Fibroblast of the aortic adventitia (primary cell): Measurements from ENCODE around the gene SMS. TPM values are rescaled to one million over a fixed set of nuclear protein-coding genes. Genes with fewer than 3 reads are reported as not detected.

Experiments
- DNase-seq: peaks from one replicate; pipeline ENCODE4 v3.0.0-alpha.2; 2010; ENCODE audit warnings: low read depth
- H3K4me3 ChIP-seq: 2 replicates; pipeline ENCODE4 v1.5.1; 2011; ENCODE audit warnings: low read depth, mild to moderate bottlenecking, control low read depth, low read length, moderate library complexity
- total RNA-seq: library from RNA; depleted of rRNA; stranded (reverse); fragments of >200 nt; gene quantifications from 2 replicates; pipeline ENCODE4 v1.2.3, GENCODE V29; 2012; ENCODE audit warnings: low replicate concordance
- TF ChIP-seq, protein P1 (sequence below): IDR thresholded peaks from 2 replicates; pipeline ENCODE4 v1.5.1; 2011; ENCODE audit warnings: mild to moderate bottlenecking, low read length, control low read depth, inconsistent platforms; ENCODE audit not compliant: insufficient read depth

The SMS gene
- total RNA-seq, 1 donor: 214 TPM

DNA sequence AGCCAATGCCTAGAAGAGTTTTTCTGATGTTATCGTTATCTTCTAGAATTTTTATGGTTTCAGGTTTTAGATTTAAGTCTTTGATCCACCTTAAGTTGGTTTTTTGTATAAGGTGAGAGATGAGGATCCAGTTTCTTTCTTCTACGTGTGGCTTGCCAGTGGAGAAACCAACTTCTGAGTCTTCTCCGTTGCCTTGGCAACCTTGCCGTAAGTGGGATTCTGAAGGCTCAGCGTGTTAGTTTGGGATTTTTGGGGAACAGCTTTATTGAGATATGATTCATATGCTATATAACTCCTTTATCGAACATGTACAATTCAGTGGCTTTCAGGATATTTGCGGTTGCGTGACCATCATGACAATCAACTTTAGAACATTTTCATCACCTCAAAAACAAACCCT, 17.7 kb downstream of the SMS start:
- no peak overlapping the region for H3K4me3 ChIP-seq
- no peak for DNase-seq
- TF ChIP-seq, protein P1, sequence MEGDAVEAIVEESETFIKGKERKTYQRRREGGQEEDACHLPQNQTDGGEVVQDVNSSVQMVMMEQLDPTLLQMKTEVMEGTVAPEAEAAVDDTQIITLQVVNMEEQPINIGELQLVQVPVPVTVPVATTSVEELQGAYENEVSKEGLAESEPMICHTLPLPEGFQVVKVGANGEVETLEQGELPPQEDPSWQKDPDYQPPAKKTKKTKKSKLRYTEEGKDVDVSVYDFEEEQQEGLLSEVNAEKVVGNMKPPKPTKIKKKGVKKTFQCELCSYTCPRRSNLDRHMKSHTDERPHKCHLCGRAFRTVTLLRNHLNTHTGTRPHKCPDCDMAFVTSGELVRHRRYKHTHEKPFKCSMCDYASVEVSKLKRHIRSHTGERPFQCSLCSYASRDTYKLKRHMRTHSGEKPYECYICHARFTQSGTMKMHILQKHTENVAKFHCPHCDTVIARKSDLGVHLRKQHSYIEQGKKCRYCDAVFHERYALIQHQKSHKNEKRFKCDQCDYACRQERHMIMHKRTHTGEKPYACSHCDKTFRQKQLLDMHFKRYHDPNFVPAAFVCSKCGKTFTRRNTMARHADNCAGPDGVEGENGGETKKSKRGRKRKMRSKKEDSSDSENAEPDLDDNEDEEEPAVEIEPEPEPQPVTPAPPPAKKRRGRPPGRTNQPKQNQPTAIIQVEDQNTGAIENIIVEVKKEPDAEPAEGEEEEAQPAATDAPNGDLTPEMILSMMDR: no peak

DNA sequence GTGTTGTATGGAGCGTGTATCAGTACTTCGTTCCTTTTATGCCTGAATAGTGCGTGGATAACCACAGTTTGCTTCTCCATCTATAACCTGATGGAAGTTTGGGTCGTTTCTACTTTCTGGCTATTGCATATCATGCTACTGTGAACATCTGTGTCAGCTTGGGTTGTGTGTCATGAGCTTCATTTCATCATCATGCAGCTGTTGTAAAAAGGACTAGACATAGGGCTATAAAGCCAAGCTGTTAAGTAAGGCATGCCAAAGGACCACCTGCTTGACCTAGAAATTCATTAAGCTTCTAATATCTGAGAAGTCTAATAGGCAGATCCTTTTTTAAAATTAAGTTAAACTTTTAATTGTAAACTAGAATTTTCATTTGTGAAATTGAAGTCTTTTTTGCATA, 18.4 kb downstream of the SMS start:
- no peak overlapping the region for H3K4me3 ChIP-seq
- TF ChIP-seq, protein P1: no peak
- no peak for DNase-seq

DNA sequence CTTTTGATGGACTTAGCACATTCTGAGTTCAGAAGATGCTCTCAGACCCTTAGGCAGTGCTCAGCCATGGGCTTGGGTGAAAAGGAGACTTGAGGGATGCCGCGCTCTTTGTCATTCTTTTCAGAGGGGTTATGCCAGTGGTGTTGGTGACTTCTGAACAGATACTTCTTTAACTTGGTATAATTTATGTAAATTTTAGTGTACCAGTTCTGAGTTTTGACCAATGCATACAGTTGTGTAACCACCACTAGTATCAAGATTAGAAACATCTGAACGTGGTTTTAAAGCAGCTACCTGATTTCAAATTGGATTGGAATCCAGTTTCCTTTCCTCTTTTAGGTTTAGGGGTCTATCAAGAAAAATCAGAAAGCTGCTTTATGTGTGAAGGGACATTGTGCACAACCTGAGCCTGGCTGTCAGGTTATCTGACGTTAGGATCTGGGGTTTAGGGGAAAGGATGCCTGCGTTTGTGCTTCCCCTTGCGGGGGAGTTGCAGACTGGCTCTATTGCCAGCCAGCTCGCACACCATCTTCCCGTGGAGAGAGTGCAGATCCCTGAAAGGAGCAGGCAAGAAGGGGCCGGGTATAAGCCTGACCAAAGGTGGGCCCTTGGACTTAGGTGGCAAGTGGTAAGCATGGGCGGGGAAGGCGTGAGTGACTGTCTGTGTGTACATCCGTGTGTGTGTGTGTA, 19.0 kb downstream of the SMS start:
- TF ChIP-seq, protein P1: no peak
- no peak overlapping the region for H3K4me3 ChIP-seq
- no peak for DNase-seq

DNA sequence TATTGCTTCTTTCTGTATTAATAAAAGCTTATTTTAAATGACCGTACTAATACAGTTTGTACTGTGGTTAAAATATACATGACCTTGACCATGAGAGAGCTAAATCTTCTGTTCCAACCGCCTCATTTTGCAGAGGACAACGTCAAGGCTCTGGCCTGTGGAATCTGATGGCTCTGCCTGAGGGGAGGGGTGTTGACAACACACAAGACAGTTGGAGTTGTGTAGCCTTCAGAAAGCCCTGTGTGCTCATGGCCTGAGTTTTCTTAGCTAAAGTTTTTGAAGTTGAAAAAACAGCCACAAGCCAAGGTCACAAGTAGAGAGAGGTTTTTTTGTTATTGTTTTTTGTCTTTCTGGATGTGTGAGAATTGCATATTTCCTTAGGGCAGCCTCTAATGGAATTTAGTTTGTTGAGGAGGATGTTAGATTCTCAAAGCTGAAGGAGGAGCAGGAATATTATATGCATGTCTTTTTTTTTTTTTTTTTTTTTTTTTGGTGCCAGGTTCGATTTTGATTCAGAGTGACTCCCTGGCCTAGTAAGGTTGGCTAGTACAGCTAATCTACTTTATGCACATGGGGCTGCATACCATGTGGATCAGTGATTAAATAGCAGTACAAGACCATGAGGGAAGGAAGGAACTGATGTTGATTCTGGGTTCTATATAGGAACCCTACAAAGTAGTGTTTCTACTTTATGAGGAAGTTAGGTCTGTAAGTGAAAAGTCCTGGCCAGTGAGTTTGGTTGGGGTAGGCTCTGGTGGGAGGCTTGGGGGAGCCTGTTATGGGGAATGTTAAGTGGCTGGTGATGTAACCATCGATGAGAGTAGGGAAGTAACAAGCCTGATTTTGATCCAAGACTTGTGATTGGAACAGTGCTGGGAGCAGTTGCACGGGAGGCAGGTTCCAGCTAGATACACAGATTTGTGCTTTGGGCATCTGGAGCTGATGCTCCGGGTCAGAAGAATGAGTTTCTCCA, 20.3 kb downstream of the SMS start:
- no peak for DNase-seq
- no peak overlapping the region for H3K4me3 ChIP-seq
- TF ChIP-seq, protein P1: no peak

DNA sequence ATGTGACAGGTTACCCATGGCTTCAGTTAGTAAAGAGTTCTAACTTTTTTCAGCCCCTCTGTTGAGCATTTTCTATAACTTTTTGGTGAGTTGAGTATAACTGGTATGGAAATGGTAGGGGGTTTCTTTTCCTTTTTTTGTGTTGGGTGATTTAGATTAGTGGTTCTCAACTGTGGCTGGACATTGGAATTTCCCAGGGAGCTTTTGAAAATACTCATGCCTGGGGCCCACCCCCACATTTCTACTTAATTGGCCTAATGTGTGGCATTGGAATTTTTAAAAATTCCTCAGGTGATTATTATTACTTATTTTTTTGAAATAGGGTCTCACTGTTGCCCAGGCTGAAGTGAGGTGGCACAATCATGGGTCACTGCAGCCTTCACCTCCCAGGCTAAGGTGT, 21.9 kb downstream of the SMS start:
- TF ChIP-seq, protein P1: no peak
- DNase-seq: no peak
- no peak overlapping the region for H3K4me3 ChIP-seq

DNA sequence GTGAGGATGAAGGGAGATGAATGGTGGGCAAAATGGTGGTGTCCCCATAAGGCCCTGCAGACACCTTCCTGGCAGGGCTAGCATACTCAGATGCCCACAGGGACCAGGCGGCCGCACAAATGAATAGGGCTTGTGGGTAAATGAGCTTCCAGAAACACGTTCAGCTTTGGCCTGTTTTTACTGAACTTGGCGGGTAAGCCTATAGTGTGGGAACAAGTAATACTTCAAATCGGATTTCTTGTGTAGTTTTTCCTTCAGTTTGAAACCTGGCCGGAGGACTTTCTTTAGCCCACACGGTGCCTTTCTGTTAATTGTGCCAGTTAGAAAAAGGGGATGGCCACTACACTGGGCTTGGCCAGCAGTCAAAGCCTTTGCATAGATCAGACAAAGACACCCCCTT, 22.8 kb downstream of the SMS start:
- DNase-seq: no peak
- TF ChIP-seq, protein P1: no peak
- H3K4me3 ChIP-seq: peak overlapping the region; percentile 6
